Measurements from ENCODE around the gene NUDT15.

- TF ChIP-seq CTCF (IDR thresholded peaks at IDR 0.05; ENCODE audit: insufficient read depth, low read length, poor library complexity, severe bottlenecking), result no peak
- no peak for TF ChIP-seq EZH2phosphoT487 (conservative IDR thresholded peaks at IDR 0.05; ENCODE audit: low read length)
These were observed 33.3 kb upstream of the NUDT15 start for GRCh38 chr13:48004201-48004600.
